G401.6 (cell line): ENCODE measurements around the gene SEC14L1.

Experiments
- FAIRE-seq: peaks from 2 replicates; lab custom pipeline; 2012; peaks lifted over from hg19 to GRCh38; lab: Jason Lieb, UNC

SEC14L1 gene

GRCh38 chr17:77193653-77194052 is 52.9 kb downstream of the SEC14L1 start:
- FAIRE-seq, result no peak

GRCh38 chr17:77194179-77194578 is 53.4 kb downstream of the SEC14L1 start:
- no peak for FAIRE-seq

- FAIRE-seq, result no peak
Observed at GRCh38 chr17:77196251-77196650, 55.5 kb downstream of the SEC14L1 start.

DNA sequence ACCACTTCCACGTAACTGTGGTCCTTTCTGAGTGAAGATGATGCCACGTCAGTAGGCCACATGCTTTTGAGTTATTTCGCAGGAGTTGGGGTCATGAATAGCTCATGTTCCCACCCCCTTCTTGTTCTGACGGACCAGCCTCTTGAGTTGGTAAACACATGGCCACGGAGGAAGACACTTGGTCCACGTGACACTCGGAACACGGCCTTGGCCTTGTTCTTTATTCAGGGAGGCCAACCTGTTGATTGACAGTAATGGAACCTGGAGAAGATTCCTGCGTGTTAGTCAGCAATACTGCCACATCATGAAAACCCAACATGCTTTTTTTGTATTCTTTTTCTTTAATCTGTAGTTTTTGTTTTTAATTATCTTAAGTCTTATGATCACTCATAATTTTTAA is 56.3 kb downstream of the SEC14L1 start:
- FAIRE-seq, result no peak

- no peak for FAIRE-seq
Observed at GRCh38 chr17:77200711-77201110, 59.9 kb downstream of the SEC14L1 start.

DNA sequence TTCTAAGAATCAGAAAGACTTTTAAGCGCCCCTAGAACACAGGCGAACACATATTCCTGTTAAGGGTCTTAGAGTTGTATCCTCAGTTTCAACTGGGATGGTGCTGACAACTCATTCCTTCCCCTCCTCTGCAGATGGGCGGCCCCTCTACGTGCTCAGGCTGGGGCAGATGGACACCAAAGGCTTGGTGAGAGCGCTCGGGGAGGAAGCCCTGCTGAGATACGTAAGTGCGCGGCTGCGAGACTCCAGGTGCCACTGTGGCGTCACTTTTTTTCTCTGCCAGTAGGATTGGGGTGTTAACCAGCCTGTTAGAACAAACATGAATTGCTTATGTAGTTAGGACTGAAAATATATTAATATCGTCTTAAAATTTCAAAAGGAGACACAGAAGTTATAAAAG is 62.7 kb downstream of the SEC14L1 start:
- FAIRE-seq, result no peak

DNA sequence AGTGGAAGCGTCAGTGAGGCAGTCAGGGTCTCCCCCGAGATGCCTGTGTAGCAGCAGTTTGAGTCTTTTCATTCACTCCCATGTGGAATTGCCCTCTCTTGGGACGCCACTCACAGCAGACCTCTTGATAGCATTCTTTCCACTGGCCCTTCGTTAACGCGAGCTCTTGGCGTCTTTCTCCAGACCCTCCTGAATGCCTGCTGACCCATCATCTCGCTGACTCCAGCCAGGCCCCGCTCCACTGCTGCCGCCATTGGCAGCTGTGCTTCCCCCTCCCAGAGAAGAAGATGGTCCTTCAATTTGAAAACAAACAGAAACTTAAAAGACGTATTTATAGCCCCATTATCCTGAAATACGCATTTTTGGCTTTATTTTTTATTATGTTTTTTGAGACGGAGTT is 63.1 kb downstream of the SEC14L1 start:
- no peak for FAIRE-seq

DNA sequence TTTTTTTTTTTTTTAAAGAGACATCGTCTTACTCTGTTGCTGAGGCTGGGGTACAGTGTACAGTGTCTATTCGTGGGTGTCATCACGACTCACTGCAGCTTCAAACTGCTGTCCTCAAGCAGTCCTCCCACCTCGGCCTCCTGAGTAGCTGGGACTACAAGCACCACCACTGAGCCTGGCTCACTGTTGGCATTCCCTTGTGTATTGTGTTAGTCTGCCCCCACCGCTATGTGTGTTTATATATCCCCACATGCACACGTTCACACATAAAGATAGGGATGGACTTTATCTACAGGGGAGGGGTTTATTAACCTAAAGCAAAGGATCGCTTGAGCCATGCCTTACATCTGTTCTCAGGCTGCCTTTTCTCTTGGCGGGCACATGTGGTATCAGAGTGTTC is 63.8 kb downstream of the SEC14L1 start:
- no peak for FAIRE-seq

- no peak for FAIRE-seq
Observed at GRCh38 chr17:77205396-77206125, 64.8 kb downstream of the SEC14L1 start.

- no peak for FAIRE-seq
Observed at GRCh38 chr17:77206158-77206956, 65.6 kb downstream of the SEC14L1 start.

- no peak for FAIRE-seq
Observed at GRCh38 chr17:77207689-77208216, 67.0 kb downstream of the SEC14L1 start.

DNA sequence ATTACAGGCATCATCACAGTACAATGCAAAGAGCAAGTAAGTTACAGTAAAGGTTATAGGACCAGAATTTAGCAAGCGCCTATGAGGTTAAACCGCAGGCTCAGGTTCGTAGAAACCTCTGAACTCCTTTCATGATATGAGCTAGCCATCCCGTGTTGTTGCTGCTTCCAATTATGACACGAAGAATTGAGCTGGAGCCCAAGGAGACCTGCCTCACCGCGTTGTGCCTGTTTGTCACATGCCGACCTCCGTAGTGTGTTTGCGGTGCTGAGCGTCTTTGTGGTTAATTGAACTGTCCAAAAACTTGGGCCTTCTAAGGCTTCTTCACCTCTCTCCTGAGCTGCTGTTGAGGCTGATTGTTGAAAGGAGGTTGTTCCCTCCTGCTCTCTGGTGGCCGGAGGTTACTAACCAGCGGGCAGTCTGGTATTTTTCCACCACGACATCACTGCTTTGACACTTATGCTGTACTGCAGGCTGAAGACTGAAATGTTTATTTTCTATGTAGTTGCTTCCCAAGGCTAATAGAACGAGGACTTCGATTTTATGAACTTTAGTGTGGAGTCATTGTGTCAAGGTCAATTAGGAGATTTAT is 67.5 kb downstream of the SEC14L1 start:
- FAIRE-seq, result peak; percentile 61

DNA sequence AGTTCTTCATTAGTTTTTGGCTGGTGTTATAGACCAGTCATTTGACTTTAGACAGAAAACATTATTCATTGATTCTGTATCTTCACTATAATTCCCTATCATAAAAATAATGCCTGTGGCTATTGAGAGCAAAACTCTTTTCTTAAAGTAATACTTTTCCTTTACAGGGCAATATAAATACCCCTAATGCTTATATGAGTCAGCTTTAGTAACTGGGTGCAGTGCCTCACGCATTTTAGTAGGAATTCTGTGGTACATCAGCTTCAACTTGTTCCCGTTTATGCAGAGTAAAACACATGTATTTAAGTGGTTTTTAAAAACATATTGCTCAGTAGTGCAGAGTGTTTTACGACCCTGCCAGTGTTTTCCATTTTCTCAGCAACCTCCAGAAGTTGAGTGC is 68.1 kb downstream of the SEC14L1 start:
- no peak for FAIRE-seq

DNA sequence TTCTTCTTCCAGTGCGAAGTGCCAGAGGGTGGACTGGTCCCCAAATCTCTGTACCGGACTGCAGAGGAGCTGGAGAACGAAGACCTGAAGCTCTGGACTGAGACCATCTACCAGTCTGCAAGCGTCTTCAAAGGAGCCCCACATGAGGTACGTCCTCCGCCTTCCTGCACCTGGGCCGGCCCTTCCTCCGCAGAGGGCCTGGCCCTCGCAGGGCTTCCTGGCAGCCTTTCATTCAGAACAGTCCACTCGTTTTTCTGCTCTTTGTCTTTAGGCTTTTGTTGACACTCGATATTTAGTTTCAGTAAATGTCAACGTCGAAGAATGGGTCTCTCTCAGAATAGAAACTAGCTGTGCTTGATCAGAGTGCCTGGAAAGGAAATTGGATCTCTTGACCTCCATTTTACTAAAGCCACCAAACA is 68.6 kb downstream of the SEC14L1 start:
- no peak for FAIRE-seq

DNA sequence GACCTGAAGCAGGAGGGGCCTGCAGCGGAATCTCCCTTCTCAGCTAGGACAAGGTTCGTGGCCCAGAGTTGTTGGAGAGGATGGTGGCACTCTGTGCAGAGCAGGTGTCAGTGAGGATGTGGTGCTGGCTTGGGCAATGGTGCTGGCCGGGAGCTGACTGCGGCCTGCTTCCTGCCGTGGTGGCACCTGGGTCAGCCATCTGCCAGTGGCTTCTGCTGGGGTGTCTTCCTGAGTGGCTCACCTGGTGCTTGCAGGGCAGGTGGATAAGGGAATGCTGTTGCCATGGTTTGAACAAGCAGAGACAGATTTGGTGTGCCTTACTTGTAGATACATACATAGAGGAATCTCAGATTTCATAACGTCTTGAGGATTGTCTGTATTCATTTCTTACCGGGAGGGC is 69.6 kb downstream of the SEC14L1 start:
- FAIRE-seq, result no peak

DNA sequence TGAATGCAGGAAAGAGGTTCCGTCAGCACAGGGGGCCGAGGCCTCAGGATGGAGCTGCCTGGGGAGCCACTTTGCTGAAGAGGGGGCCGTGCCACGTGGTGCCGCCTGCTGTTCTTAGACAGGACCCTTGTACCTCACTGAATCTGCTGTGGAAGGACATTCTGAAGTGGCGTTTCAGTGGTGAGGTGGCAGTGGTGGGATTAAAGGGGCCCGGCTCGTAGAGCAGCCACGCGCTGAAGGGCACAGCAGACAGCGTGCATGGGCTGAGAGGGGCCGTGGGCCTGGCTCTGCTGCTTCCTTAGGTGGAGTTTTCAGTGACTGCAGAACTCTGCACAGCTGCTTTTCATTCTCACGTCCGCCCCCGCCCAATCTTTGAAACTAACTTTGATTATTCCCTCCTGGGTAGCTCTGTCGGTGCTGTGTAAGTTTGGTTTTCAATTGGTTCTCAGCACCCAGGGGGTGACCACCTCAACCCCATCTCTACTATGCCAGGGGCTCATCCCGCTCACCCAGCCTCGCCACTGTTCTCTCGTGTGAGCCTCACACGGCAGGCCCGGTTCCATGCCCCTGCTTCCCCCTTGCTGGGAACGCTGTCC is 70.3 kb downstream of the SEC14L1 start:
- FAIRE-seq, result no peak

DNA sequence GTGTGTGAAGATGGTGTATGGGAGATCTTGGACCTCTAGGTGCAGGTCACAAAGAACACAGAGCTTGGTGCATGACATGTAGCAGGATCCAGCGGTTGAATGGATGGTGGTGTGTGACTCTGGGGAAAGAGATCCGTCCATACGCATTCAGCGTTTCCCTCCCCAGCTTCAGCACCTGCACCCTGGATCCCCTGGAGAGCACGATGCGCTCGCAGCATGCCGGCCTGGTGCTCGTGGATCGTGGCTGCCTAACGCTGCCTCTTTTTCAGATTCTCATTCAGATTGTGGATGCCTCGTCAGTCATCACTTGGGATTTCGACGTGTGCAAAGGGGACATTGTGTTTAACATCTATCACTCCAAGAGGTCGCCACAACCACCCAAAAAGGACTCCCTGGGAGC is 70.9 kb downstream of the SEC14L1 start:
- no peak for FAIRE-seq

DNA sequence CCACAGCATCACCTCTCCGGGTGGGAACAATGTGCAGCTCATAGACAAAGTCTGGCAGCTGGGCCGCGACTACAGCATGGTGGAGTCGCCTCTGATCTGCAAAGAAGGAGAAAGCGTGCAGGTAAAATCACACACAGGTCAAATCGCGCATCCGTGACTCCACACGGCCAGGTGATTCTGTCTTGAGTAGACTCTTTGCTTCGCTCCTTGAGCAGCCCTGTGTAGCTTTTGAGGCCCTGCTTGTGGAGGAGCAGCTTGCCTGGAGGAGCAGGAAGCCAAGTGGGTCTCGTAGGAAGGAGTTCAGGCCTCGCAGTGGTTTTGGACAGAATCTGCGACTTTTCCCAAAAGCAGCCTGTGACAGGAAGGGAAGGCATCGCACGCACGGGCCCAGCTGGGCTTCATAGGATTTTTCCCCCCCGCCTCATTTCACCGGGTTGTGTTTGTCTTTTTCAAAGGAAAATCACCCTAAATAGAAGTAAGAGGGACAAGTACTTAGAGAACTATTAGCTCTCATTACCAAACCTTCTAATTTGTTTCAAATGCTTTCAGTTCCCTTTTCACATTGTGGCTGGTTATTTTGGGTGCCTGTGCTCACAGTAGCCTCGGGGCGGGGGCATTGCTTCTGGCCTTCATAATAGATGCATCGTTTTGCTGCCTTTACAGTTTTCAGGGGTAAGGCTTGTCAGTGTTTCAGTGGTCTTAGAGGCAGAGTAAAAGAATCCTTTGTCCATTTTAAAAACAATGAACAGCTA is 71.5 kb downstream of the SEC14L1 start:
- FAIRE-seq, result no peak

GRCh38 chr17:77212833-77213777 is 72.3 kb downstream of the SEC14L1 start:
- FAIRE-seq, result no peak

GRCh38 chr17:77213778-77214132 is 73.0 kb downstream of the SEC14L1 start:
- no peak for FAIRE-seq

DNA sequence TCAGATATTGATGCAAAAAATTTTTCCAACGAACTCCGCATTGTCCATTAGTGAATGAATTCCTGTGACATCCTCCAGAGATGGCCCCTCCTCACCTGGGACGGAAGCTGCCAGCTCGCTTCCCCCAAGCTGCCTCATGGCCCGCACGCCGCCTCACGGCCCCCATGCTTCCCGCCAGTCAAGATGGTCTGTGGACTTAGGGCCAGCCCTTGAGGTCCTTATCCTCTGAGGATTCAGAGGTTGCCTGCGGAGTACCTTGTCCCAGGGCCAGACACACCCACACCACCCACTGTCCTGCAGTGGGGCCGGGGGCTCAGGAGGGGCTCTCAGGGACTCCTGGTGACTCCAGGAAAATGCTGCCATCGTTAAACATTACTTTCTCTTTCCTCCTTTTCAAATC is 73.6 kb downstream of the SEC14L1 start:
- no peak for FAIRE-seq
